Measurements from ENCODE around the gene MERTK. TPM values are rescaled to one million over a fixed set of nuclear protein-coding genes. Genes with fewer than 3 reads are reported as not detected.
"Not testable (repeated sequence)": the region's sequence is repeated elsewhere in the genome, so short reads cannot be mapped to it uniquely, and the experiment has no call there.

Gene MERTK
- total RNA-seq, 1 donor from 2014 or later, result 0.35 TPM

DNA sequence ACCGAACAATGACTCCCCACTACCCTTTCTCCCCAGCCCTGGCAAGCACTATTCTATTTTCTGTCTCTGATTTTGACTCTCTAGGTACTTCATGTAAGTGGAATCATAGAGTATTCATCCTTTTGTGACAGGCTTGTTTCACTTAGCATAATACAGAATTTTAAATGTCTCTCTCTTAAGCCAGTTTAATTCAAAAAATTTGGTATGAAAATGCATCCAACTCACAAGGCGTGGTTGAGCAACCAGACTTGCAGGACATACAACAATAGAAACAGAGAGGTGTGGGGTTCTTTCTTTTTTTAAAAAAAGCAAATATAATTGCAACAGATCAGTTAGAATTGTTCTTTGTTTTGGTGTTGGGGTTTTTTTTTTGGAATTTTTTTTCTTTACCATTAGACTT is 109.1 kb downstream of the MERTK start:
- DNase-seq (ENCODE audit: low read depth), result no peak

DNA sequence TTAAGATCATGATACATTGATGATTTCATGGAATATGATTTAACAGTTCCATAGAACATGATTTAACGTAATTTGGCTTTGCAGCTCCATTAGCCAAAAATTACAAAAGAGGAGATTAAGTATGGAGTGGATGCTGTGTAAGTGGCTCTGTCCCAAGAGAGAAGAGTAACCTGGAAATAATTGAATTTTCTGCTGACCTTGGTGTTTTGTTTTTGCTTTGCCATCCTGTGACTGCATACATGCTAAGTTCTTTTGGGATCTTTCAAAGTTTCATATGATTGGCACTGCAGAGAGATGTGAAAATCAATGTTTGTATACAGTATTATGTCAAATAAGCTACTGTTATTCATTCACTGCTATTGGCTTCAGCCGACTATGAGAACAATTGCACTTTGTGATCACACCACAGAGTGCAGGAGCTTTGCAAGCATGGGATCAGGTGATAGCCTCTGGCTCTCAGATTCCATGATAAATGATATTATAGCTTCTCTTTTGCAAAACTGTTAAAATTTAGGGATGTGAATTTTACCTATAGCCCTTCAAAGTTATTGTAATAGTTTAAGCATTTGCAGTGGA is 110.6 kb downstream of the MERTK start:
- DNase-seq (ENCODE audit: low read depth), result no peak

DNA sequence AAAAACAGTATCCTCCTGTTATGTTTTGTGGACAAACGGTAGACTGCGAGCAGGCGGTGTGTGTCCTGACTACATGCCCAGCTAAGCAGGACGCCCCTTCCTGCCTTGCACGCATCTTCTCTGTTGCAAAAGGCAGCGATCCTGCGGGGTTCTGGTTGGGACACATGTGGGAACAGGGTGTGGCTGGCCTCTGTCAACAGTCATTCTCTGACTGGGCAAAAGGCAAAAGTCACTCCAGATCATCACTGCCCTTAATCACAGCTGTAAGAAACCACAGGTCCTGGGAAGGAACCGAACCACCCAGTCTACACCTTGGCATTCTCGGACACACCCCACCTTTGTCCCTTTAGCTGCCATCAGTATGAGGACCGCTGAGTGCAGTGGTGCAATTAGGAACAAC is 112.3 kb downstream of the MERTK start:
- DNase-seq (ENCODE audit: low read depth), result no peak

- DNase-seq (ENCODE audit: low read depth), result no peak
Measured at GRCh38 chr2:112012556-112012955, 114.1 kb downstream of the MERTK start.

- DNase-seq (ENCODE audit: low read depth), result no peak
Measured at GRCh38 chr2:112018846-112019245, 120.4 kb downstream of the MERTK start.

GRCh38 chr2:112019569-112019982 is 121.2 kb downstream of the MERTK start:
- no peak for DNase-seq (ENCODE audit: low read depth)

DNA sequence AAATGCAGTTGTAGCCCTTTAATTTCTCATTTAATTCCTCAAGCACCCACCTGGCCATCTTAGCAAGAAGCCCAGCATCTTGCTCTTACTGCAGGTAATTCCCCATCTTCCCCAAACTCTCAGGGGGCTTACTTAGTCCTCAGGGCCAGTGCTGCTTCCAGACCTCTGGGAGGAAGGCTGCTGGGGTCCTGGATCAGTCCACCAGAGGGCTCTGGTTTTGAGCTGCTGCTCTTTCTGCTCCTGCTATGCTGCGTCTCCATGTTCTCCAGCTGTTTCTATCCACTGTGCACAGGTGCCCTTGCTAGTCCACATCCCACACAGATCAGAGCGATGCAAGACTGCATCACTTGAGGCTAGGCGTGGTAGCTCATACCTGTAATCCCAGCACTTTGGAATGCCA is 122.2 kb downstream of the MERTK start:
- no peak for DNase-seq (ENCODE audit: low read depth)

DNA sequence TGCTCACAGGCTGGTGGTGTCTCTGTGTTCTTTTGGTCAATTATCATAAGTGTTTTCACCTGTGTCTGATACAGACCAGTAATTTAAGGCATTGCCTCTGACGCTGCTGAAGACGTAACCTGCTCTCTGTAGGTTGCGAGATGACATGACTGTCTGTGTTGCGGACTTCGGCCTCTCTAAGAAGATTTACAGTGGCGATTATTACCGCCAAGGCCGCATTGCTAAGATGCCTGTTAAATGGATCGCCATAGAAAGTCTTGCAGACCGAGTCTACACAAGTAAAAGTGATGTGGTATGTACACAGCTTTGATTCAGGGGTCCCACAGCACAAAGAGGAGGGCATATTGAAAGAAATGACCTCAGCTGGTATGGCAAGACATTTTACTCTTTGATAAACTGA is 122.9 kb downstream of the MERTK start:
- DNase-seq (ENCODE audit: low read depth), result no peak

DNA sequence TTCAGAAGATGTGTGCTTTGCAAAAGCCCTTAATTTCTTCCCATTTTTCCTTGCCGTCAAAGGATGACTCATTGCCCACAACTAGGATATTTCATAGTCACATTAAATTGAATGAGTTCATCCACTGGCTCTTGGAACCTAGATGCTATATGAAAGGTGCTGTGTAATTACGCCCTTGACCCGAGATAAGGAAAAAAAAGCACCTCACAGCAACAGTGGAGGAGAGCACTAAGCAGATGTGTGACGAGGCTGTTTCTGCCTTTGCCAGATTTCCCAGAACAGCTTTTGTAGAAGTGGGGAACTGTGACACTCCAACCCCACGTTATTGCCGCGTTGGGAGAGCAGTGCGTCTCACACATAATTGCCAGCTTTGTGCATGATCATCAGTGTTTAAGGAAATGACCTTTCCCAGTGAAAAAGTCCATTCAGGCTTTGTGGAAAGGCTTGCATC is 123.4 kb downstream of the MERTK start:
- DNase-seq (ENCODE audit: low read depth), result peak; percentile 12

GRCh38 chr2:112023707-112024106 is 125.3 kb downstream of the MERTK start:
- no peak for DNase-seq (ENCODE audit: low read depth)

GRCh38 chr2:112024231-112024630 is 125.8 kb downstream of the MERTK start:
- no peak for DNase-seq (ENCODE audit: low read depth)

DNA sequence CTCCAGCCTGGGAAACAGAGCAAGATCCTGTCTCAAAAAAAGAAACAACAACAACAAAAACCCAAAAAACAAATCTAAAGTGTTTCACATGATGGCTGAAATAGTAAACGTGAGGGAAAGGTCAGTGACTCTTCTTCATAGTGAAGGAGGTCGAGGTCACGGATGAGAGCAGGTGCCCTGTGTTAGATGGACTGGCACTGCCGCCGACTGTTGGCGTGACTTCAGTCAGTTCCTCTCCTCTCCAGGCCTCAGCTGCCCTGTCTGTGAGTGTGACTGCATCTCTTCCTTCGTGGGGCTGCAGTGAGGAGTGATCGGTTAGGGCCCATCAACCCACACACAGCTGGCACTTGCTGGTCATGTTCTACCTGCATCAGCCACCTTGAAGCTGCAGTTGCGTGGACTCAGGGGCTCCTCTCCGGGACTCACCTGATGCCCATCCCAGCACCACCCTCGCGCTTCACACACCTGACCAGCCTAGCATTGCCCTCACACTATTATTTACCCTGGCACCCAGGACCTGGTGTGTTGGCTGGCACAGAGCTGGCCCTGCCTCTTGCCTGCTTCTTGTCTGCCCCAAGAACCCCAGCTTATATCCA is 126.6 kb downstream of the MERTK start:
- no peak for DNase-seq (ENCODE audit: low read depth)

DNA sequence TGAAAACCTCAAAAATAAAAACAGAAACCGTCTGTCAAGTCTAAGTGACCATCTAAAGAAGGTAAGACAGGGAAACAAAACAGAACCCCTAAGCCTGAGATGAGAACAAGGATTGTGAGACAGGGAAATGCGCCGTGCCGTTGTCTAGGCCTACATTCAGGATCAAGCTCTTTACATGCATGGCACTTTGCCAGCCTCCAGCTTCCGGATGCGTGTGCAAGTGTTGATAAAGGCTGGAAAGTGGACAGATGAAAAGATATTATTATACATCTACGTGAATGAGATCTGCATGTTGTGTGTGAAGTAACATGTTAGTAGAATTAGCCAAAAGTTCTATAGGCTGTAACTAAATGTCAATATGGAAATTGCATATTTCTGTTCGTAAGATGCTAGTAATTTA is 128.1 kb downstream of the MERTK start:
- no peak for DNase-seq (ENCODE audit: low read depth)

- DNase-seq (ENCODE audit: low read depth), result no peak
Measured at GRCh38 chr2:112027767-112028166, 129.4 kb downstream of the MERTK start.

GRCh38 chr2:112029164-112029563 is 130.8 kb downstream of the MERTK start:
- no peak for DNase-seq (ENCODE audit: low read depth)

GRCh38 chr2:112031473-112032223 is 133.2 kb downstream of the MERTK start:
- peak; percentile 22 for DNase-seq (ENCODE audit: low read depth)

DNA sequence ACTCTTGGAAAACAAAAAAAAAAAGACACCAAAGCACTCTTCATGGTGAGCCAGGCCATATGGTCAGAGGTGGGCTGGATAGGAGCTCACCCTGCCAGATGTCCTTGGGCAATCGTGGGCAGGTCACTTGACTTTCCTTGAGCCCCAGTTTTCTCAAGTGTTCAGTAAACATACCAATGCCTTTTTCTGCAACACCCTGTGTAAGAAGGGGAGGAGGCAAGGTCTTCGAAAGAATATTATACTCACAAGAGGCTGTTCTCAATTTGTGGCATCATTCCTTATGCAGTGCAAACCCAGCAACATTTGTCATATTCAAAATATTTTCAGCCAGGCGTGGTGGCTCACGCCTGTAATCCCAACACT is 133.8 kb downstream of the MERTK start:
- DNase-seq (ENCODE audit: low read depth), result peak; percentile 3

DNA sequence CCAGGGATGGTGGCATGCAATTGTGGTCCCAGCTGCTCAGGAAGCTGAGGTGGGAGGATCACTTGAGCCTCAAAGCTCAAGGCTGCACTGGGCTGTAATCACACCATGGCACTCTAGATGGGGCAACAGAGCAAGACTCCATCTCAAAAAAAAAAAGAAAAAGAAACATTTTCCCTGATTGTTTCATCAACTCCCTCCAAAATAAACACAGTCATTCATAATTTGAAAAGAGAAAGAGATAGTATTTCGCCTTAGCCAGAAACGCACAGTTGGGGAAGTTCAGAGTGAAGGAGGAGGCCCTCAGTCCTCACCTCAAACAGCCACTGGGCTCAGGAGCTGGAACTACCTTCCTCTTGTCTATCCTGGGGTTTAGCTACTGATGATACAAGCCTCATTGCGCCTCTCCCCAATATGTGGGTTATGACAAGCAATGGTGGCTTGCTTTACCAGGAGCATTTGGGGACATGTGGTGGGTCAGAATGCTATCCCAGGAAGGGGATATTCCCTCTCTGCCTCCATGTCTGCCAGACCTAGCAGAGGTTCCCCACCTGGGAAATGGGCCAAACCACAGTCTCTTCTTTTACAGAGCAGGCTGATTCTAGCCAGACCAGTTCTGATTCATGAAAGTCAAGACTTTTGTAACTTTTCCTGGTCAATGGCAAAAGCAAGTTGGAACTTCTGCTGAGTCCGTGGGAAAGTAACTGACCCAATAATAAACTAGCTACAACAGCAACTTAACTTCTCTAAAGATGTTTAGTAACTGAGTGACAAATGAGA is 134.5 kb downstream of the MERTK start:
- DNase-seq (ENCODE audit: low read depth), result peak; percentile 78

DNA sequence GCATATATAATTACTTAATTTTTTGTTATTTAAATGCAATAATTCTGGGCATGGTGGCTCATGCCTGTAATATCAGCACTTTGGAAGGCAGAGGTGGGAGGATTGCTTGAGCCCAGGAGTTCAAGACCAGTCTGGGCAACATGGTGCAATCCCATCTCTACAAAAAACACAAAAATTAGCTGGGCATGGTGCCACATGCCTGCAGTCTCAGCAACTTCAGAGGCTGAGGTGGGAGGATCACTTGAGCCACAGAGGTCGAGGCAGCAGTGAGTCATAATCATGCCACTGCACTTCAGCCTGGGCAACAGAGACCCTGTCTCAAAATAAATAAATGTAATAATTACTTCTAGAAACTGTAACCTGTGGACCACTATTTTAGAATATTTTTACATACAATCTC is 135.2 kb downstream of the MERTK start:
- peak; percentile 22 for DNase-seq (ENCODE audit: low read depth)

DNA sequence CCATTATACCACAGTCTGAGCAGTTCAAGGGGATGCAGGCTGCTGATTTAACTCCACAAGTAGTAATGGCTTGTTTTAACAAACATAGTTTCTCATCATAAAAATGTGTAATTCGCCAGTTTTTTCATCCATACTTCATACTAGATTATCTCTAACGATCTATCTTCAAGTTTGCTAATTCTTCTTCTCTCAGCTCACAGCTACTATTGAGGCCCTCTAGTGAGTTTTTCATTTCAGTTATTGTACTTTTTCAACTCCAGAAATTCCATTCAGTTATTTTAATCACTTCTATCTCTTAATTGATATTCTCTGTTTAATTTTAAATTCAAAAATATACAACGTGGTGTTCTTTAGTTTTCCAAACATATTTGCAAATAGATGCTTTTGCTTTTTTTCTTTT is 136.5 kb downstream of the MERTK start:
- DNase-seq (ENCODE audit: low read depth), result no peak

- no peak for DNase-seq (ENCODE audit: low read depth)
Measured at GRCh38 chr2:112035786-112036185, 137.4 kb downstream of the MERTK start.

- not testable (repeated sequence) for DNase-seq (ENCODE audit: low read depth)
Measured at GRCh38 chr2:112039556-112039955, 141.1 kb downstream of the MERTK start.
